GM19099 (cell line): ENCODE measurements around the gene XRCC3.

Experiments used
- POLR2A ChIP-seq: IDR thresholded peaks from 3 replicates; pipeline ENCODE4 v1.6.1; 2011; ENCODE audit warnings: low read depth; ENCODE audit not compliant: insufficient read length; ENCODE audit errors: extremely low read depth

XRCC3 gene

DNA sequence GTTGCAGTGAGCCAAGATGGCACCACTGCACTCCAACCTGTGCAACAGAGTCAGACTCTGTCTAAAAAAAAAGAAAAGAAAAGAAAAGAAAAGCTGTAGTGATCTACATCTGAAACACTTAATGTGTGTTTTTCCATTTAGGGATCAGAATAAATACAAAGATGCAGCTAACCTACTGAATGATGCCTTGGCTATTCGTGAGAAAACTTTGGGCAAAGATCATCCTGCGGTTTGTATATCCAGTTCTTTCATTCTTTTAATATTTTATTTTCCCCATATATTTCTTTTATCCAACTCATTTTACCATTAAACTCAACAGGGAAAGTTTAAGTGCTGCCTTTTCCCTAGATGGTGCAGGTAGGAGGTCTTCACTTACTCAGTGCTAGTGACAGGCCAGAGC lies 45.9 kb downstream of the XRCC3 start:
- TF ChIP-seq POLR2A = no peak

DNA sequence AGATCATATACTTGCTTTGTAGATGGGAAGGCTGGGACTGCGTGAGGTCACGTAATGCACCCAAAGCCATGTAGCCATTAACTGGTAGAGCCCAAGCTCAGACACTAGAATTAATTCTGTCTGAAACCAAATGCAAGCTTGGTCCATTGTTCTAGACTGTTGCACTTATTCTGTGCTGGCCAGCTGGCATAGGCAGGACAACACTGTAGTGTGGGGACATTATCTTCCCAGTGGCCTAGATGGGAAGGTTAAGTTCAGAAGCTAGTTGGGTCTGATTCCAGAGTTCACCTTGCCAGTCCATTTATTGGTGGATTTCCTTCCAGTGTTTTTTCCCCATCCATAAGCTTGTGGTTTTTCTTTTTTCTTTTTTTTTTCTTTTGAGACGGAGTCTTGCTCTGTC lies 47.1 kb downstream of the XRCC3 start:
- no peak for TF ChIP-seq POLR2A

DNA sequence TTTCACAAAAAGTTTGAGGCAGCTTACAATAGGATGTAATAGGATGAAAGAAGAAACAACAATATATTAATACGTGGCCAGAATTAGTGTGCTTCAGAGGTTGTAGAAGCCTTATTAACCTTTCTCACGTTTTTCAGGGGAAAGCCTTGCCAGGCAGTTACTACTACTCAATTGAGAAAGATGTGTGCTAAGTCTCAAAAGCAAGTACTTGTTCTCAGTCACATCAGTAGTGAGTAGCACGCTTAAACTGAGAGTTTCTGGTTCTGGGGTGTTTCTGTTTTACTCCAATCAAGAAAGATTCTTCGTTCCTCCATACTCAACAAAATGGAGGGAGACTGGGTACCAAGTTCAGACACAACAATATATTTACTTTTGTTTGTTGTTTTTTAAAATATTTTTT lies 47.6 kb downstream of the XRCC3 start:
- TF ChIP-seq POLR2A = no peak

DNA sequence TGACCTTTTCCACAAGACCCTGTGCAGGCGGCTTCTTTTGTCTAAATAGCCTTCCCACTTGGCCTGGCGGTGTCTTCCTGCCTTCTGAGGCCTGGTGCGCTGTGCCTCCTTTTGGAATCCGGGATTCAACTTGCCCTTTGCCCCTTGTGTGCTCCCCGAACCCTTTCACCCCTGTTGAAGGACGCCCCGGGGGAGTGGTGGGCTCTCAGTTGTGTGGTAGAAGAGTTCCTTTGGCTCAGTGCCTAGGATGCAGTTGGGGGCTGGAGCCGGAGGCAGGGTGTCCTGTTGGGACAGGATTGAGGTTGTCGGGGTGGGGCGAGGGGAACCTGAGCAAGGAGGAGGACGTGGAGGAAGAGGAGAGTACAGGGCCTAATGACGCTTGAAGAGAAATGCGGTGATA lies 51.7 kb downstream of the XRCC3 start:
- no peak for TF ChIP-seq POLR2A

DNA sequence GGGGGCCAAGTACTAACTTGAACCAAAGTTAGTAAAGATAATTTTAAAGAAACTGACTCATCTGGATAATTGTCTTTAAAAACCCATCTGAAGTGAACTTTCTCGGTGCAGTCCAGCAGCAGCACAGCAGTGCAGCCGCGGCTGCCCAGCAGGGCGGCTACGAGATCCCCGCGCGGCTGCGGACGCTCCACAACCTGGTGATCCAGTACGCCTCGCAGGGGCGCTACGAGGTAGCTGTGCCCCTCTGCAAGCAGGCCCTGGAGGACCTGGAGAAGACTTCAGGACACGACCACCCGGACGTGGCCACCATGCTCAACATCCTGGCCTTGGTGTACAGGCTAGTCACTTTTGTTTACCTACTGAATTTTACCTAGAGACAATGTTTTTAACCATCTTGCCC lies 52.7 kb downstream of the XRCC3 start:
- no peak for TF ChIP-seq POLR2A

DNA sequence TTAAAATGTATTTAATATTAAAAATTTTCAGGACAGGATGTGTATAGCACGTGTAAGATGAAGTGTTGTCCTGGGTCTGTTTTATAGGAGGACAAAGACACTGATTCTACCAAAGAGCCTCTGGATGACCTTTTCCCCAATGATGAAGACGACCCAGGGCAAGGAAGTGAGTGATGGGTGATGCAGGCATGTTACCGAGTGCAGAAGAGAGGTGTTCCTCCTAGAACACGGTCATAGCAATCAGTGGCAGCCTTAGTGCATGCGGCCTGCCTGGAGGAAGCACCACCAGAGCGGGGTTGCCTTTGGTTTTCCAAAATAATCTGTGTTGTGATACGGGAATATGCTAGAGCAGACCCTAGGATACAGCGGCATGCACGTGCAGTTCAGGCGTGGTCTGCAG lies 53.2 kb downstream of the XRCC3 start:
- no peak for TF ChIP-seq POLR2A

DNA sequence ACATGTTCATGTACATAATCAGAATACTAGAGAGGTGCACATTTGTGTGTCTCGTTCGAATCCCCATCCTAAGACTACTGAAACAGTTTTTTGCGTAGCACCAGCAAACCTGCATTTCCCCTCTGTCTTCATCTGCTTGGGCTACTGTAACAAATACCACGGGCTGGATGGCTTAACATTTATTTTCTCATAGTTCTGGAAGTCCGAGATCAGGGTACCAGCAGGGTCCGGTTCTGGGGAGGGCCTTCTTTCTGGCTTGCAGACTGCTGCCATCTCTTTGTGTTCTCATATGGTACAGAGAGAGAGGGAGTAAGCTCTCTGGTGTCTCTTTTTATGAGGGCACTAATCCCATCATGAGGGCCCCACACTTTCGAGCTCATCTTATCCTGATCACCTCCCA lies 55.6 kb downstream of the XRCC3 start:
- no peak for TF ChIP-seq POLR2A

DNA sequence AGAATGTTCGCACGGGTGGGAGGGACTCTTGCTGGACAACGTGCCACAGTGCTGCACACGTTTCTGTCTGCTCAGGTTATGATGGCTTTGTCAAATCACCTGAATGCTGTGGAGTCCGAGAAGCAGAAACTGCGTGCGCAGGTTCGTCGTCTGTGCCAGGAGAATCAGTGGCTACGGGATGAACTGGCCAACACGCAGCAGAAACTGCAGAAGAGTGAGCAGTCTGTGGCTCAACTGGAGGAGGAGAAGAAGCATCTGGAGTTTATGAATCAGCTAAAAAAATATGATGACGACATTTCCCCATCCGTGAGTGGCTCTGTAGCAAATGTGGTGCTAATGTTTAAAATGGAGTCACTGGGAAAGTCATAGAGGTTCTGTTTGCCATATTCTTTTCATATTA lies 57.8 kb downstream of the XRCC3 start:
- TF ChIP-seq POLR2A = no peak

DNA sequence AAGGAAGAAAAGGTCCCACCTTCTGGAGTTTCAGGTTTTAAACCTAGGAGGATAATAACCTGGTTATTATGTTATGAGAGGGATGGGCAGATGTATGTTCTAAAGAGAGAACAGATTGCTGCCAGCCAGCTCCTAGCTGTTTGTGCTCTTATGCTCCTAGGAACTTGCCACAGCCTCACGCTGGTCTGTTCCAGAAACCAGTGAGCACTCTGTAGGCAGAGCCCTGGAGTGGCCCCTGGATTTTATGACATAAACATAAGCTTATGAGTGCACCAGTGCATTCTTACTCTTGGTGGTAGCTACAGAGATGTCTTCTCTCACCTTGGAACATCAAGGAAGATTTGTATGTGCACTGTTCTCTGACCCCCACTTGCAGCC lies 58.5 kb downstream of the XRCC3 start:
- TF ChIP-seq POLR2A = no peak

DNA sequence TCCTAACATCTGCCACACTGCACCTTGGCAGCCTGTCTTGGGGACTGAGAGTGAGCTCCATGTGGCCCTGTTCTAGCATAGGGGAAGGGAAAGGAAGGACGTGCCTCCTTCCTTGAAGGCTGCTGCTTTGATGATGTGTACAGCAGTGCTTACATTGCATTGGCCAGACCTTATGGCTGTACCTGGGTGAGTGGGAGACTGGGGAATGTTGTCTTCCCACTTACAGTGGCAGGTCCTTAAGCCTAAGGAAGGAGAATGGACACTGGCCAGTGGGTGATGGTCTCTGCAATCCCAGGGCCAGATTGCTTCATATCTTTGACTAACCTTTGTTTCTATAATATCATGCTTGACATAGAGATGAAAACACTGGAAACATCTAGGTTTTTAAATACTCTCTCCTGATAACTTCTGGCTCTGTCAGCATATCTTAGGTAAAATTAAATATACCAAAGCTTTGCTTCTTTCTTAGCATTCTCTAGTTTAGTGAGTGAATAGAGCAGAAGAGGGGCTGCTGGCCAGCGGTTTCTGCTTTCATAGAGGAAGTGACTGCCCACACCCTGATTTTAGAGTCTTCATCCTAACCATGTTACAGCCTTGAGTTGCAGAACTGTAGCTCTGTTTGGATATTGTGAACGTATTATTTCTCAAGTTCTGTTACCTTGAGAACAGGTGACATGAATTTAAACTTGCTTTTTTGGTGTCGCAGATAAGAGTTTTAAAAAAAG lies 59.1 kb downstream of the XRCC3 start:
- no peak for TF ChIP-seq POLR2A

DNA sequence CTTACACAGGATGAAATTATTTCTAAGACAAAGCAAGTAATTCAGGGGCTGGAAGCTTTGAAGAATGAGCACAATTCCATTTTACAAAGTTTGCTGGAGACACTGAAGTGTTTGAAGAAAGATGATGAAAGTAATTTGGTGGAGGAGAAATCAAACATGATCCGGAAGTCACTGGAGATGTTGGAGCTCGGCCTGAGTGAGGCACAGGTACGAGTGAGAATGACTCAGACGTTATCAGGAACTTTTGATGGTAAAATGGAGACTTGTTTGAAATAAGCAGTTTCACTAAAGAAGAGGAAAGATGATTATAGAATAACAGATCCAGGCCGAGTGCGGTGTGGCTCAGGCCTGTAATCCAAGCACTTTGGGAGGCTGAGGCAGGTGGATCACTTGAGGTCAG lies 60.6 kb downstream of the XRCC3 start:
- no peak for TF ChIP-seq POLR2A

DNA sequence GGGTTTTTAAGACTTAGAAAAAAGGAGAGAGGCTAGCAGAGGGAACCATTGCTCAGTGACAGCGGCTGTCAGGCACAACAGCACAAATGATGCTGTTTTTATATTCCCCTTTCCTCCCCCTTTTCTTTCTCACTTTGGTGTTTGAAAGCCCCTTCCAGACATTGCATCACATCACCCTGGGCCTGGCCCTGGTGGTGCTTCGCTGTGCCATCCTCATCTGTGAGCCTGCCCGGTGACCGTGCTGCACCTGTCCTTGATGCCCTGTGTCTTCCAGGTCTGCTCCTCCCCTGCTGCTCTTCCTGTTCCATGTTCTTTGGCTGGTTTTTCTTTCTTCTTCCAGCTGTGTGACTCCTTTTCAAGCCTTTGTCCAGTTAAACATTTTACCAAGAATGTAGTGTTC lies 61.4 kb downstream of the XRCC3 start:
- TF ChIP-seq POLR2A = no peak

DNA sequence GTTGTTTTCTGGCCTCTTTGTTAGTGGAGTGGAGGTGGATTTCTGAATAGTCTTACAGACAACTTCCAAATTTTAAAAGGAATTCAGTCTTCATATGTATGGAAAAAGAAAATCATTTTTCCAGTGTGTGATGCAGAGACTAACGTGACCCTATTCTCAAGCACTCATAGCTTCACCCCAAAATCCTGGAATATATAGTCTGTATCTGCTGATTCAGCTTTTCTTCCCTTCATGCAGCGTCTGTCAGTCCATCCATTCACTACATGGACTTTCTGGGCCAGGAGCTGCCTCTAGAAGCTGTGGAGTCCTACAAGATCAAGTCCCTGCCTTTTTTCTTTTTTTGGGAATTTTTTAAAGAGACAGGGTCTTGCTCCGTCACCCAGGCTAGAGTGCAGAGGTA lies 62.4 kb downstream of the XRCC3 start:
- no peak for TF ChIP-seq POLR2A

DNA sequence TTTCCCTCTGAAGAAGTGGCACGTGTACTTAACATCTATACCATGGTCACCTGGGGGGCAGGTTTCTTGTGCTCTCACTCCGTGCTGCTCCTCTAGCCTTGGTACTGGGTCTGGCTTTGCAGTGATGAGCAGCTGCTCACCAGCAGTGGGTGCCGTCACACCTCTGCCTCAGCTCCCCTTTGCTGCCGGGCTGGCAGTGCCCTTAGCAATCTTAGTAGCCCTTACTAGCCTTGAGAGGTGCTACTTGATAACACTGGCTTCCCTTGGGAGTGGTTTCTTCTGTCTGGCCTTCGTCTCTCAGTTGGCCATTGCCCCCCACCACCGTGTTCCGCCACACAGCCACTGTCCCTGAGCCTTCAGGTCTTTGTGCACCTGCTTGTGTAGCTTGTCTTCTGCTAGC lies 63.7 kb downstream of the XRCC3 start:
- TF ChIP-seq POLR2A = no peak

DNA sequence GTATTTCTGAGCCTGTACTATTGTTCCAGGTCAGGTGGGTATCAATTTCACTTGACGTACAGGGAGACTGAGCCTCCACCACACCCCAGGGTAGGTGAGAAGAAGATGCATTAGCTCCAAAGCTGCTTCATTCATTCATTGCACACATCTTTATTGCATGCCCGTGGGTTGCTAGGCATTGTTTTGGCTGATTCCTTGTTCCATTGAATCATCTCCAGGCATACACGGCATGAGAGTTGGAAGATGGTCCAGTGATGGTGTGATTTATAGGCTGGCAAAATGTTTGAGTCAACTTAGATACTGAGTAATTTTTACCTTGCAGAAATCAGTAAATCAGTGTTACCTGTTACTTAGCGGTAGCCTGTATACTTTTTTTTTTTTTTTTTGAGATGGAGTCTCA lies 65.0 kb downstream of the XRCC3 start:
- no peak for TF ChIP-seq POLR2A

DNA sequence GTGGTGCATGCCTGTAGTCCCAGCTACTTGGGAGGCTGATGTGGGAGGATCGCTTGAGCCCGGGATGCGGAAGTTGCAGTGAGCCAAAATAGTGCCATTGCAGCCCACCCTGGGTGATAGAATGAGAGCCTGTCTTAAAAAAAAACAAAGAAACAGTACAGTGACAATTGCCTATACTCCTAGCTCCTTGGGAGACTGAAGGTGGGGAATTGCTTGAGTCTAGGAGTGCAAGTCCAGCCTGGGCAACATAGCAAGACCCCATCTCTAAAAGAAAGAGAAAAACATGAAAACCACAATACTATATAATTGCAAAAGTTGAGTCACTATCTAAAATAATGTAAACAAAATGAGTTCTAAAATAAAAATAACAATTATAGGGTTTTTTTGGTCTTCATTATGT lies 66.2 kb downstream of the XRCC3 start:
- TF ChIP-seq POLR2A = no peak
